ENCODE data around the gene ARID5B.

Gene ARID5B

GRCh38 chr10:62046522-62047227, 145.2 kb downstream of the ARID5B start (continued):
- TF ChIP-seq ZNF677 (tag by site-specific recombination; IDR thresholded peaks at IDR 0.05) (no peak), ZNF658 (tag by site-specific recombination; IDR thresholded peaks at IDR 0.05) (no peak), ZBTB1 (tag by site-specific recombination; IDR thresholded peaks at IDR 0.05) (no peak), HOXC10 (CRISPR knock-in tag; IDR thresholded peaks at IDR 0.05) (no peak), TRIM28 (IDR thresholded peaks at IDR 0.05; ENCODE audit: borderline replicate concordance, low read length) (peak; percentile 60), ZNF521 (tag by site-specific recombination; IDR thresholded peaks at IDR 0.05) (no peak), TSHZ1 (tag by site-specific recombination; IDR thresholded peaks at IDR 0.05; ENCODE audit: borderline replicate concordance) (peak; percentile 91; the same call in 1 of the 2 replicates), HOXD13 (CRISPR knock-in tag; IDR thresholded peaks at IDR 0.05; ENCODE audit: borderline replicate concordance) (peak; percentile 90), ZNF239 (tag by site-specific recombination; IDR thresholded peaks at IDR 0.05) (no peak), ZNF2 (tag by site-specific recombination; IDR thresholded peaks at IDR 0.05) (peak; percentile 47; the same call in 1 of the 2 replicates), ZNF133 (tag by site-specific recombination; IDR thresholded peaks at IDR 0.05) (no peak), ZNF174 (tag by site-specific recombination; IDR thresholded peaks at IDR 0.05) (no peak), ZNF449 (tag by site-specific recombination; IDR thresholded peaks at IDR 0.05) (no peak; the same call in 1 of the 2 replicates), ZNF140 (tag by site-specific recombination; IDR thresholded peaks at IDR 0.05) (no peak), SP7 (tag by site-specific recombination; IDR thresholded peaks at IDR 0.05) (peak; percentile 93), ZBTB49 (tag by site-specific recombination; IDR thresholded peaks at IDR 0.05; ENCODE audit: low read depth) (no peak), ZNF624 (tag by site-specific recombination; IDR thresholded peaks at IDR 0.05) (no peak)
- TF ChIP-seq, protein P1, sequence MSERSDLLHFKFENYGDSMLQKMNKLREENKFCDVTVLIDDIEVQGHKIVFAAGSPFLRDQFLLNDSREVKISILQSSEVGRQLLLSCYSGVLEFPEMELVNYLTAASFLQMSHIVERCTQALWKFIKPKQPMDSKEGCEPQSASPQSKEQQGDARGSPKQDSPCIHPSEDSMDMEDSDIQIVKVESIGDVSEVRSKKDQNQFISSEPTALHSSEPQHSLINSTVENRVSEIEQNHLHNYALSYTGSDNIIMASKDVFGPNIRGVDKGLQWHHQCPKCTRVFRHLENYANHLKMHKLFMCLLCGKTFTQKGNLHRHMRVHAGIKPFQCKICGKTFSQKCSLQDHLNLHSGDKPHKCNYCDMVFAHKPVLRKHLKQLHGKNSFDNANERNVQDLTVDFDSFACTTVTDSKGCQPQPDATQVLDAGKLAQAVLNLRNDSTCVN (tag by site-specific recombination; optimal IDR thresholded peaks at IDR 0.05): peak; percentile 8

Data from HEK293 (cell line).